CD8-positive, alpha-beta memory T cell (primary cell): ENCODE measurements around the gene PAK1IP1. TPM values are rescaled to one million over a fixed set of nuclear protein-coding genes. Genes with fewer than 3 reads are reported as not detected.

ENCODE experiments used
- CTCF ChIA-PET: fragments of 350-600 bp; sonication (Branson Sonifier 250); formaldehyde crosslinking; loops from one replicate; lab custom pipeline; 2021; ENCODE audit warnings: antibody characterized with exemption; lab: Charles Lee
- POLR2A ChIA-PET: fragments of 350-600 bp; sonication (Branson Sonifier 250); formaldehyde crosslinking; loops from one replicate; lab custom pipeline; 2021; ENCODE audit warnings: antibody characterized with exemption; lab: Charles Lee
- DNase-seq, 5 donors: peaks; one replicate each; pipeline versions ENCODE4 v3.0.0 to v3.0.0-alpha.2; 2020 to 2022; ENCODE audit warnings: mixed read lengths in 1 of 5
- H3K27ac ChIP-seq: one replicate; pipeline ENCODE4 v1.7.0; 2013; ENCODE audit warnings: low read depth, mild to moderate bottlenecking, low read length, moderate library complexity
- H3K27me3 ChIP-seq: 2 replicates; pipeline ENCODE4 v1.7.0; 2013; ENCODE audit warnings: low read length, mild to moderate bottlenecking; ENCODE audit not compliant: insufficient read depth, poor library complexity, severe bottlenecking
- H3K36me3 ChIP-seq: 2 replicates; pipeline ENCODE4 v1.7.0; 2013; ENCODE audit warnings: mild to moderate bottlenecking, low read length, moderate library complexity; ENCODE audit not compliant: insufficient read depth
- H3K4me1 ChIP-seq: 2 replicates; pipeline ENCODE4 v1.7.0; 2013; ENCODE audit warnings: mild to moderate bottlenecking, low read length, moderate library complexity; ENCODE audit not compliant: insufficient read depth
- H3K4me3 ChIP-seq: 2 replicates; pipeline ENCODE4 v1.7.0; 2013; ENCODE audit warnings: mild to moderate bottlenecking, low read length
- H3K9me3 ChIP-seq: 2 replicates; pipeline ENCODE4 v1.7.0; 2013; ENCODE audit warnings: mild to moderate bottlenecking, low read length
- H3K27ac Mint-ChIP-seq, 8 donors: one replicate each; pipeline ENCODE4 v1.8.0; 2020 to 2021; ENCODE audit warnings: mixed read lengths in 8 of 8, mild to moderate bottlenecking in 6 of 8, inconsistent platforms in 3 of 8, moderate library complexity in 3 of 8
- H3K27me3 Mint-ChIP-seq, 2 donors: one replicate each; pipeline ENCODE4 v1.8.0; 2020 to 2021; ENCODE audit warnings: mixed read lengths in 2 of 2, mild to moderate bottlenecking in 1 of 2, moderate library complexity in 1 of 2
- H3K36me3 Mint-ChIP-seq, 3 donors: one replicate each; pipeline ENCODE4 v1.8.0; 2020 to 2021; ENCODE audit warnings: mixed read lengths in 3 of 3, inconsistent platforms in 1 of 3, mild to moderate bottlenecking in 1 of 3
- H3K4me1 Mint-ChIP-seq, 3 donors: one replicate each; pipeline ENCODE4 v1.8.0; 2020 to 2021; ENCODE audit warnings: mixed read lengths in 3 of 3, inconsistent platforms in 1 of 3, mild to moderate bottlenecking in 1 of 3
- H3K4me3 Mint-ChIP-seq, 7 donors: one replicate each; pipeline ENCODE4 v1.8.0; 2020 to 2021; ENCODE audit warnings: mixed read lengths in 7 of 7, mild to moderate bottlenecking in 6 of 7, moderate library complexity in 4 of 7, inconsistent platforms in 2 of 7
- H3K9me3 Mint-ChIP-seq, 5 donors: one replicate each; pipeline ENCODE4 v1.8.0; 2020 to 2022; ENCODE audit warnings: mixed read lengths in 5 of 5, mild to moderate bottlenecking in 3 of 5, moderate library complexity in 2 of 5, inconsistent platforms in 1 of 5
- polyA plus RNA-seq: library from polyadenylated mRNA; unstranded; fragments of 300-500 nt; fragmentation: Illumina TruSeq; gene quantifications from one replicate; pipeline ENCODE4 v1.2.3, GENCODE V29; 2021
- total RNA-seq, 2 experiments: library from RNA; stranded (reverse); gene quantifications; one replicate each; pipeline ENCODE4 v1.2.3, GENCODE V29; 2021

PAK1IP1 gene
- total and polyA plus RNA-seq, 3 experiments from 2014 or later = 18.8 to 58.0 (median 57.1) TPM

DNA sequence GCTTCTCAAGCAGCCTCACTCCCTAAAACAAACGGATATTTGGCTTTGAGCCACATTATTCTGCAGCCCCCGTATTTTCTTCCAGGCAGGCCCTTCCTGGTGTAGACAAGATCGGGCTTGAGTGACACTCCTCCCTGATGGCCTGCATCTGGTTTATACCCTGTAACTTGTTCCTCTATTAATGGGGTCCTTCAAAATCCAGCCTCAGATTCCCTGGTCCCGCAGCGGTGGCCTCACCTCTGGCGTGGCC lies 27.7 kb downstream of the PAK1IP1 start:
- H3K36me3 ChIP-seq = no peaks in the 10 kb centered on the region
- peak in 1 of 5 donors; percentile 19 for DNase-seq
- H3K27me3 ChIP-seq = no peaks in the 10 kb centered on the region
- Mint-ChIP-seq H3K4me1 (peaks cover 55 to 82% (median 77%) of the 10 kb centered on the region in 3 donors), H3K27me3 (no peaks in the 10 kb centered on the region), H3K27ac (peak overlapping the region; percentile 81 to 98 (median 92)), H3K36me3 (peaks cover 0 to 19% (median 3%) of the 10 kb centered on the region in 3 donors), H3K9me3 (peaks cover 0 to 3% (median 0%) of the 10 kb centered on the region in 5 donors), H3K4me3 (peak overlapping the region; percentile 85 to 97 (median 94))
- H3K27ac ChIP-seq = peak overlapping the region; percentile 84
- ChIA-PET POLR2A (interaction anchor here (1.0 kb wide), 1 partner anchor 28 kb away, joined by 5 read pairs; the partner anchor contains the start of genes C6orf52 and PAK1IP1), CTCF (interaction anchor here (1.3 to 3.1 kb wide), 2 partner anchors 20 to 28 kb away, joined by 3 to 11 read pairs; partner anchors contain the start of genes C6orf52 and PAK1IP1)
- no peaks in the 10 kb centered on the region for H3K9me3 ChIP-seq
- H3K4me3 ChIP-seq = peak overlapping the region; percentile 83
- H3K4me1 ChIP-seq = peaks cover 35% of the 10 kb centered on the region

DNA sequence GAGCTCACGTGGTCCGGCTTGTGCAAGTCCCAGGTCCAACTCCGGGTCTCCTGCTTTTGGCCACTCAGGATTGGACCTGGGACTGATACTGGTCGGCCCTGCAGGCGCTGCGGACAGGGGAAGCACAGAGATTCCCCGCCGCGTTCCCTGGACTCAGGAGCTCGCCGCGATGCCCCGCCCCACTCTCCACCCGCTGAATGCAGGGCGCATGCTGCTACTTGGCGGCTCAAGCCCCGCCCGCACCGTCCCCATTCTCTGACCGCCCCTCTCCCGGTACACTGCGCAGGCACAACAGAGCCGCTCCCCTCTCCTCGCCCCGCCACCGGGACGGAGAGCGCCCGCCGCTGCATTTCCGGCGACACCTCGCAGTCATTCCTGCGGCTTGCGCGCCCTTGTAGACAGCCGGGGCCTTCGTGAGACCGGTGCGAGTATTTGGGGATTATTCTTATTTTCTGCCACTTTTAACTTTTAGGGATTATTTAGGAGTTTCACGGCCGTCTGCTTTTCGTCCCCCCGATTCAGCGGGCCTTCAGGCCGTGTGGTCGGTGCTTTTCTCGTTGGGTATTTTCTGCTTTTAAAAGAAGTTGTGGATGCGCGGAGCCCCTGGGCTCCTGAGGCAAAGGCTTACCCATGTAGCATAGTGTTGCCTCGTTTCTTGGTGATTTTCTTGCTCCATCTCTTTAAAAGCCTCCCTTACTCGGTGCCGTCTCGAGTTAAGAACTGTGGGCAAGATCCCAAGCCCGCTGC lies 28.2 kb downstream of the PAK1IP1 start, which contains the start of gene TMEM14C:
Gene TMEM14C, plus strand, starts transcription at position 251 of the 747 bp plus-strand sequence. CDS start 1,544 bp downstream, outside the sequence.
- Mint-ChIP-seq H3K27me3 (no peaks in the 10 kb centered on the region), H3K4me3 (peak within 1 kb of the TSS; percentile 85 to 97 (median 94)), H3K4me1 (peaks cover 58 to 86% (median 80%) of the 10 kb centered on the region in 3 donors), H3K27ac (peak within 1 kb of the TSS; percentile 81 to 98 (median 95)), H3K36me3 (peaks cover 0 to 22% (median 3%) of the 10 kb centered on the region in 3 donors), H3K9me3 (peaks cover 0 to 3% (median 0%) of the 10 kb centered on the region in 5 donors)
- CTCF ChIA-PET = interaction anchor here (1.3 to 3.1 kb wide), 2 partner anchors 20 to 28 kb away, joined by 3 to 11 read pairs; partner anchors contain the start of genes C6orf52 and PAK1IP1
- no peaks in the 10 kb centered on the region for H3K27me3 ChIP-seq
- no peaks in the 10 kb centered on the region for H3K36me3 ChIP-seq
- DNase-seq = peak; percentile 63 to 81 (median 72)
- H3K4me1 ChIP-seq = peaks cover 35% of the 10 kb centered on the region
- no peaks in the 10 kb centered on the region for H3K9me3 ChIP-seq
- H3K4me3 ChIP-seq = peak within 1 kb of the TSS; percentile 83
- POLR2A ChIA-PET = interaction anchor here (1.0 kb wide), 1 partner anchor 28 kb away, joined by 5 read pairs; the partner anchor contains the start of genes C6orf52 and PAK1IP1
- H3K27ac ChIP-seq = peak within 1 kb of the TSS; percentile 84

DNA sequence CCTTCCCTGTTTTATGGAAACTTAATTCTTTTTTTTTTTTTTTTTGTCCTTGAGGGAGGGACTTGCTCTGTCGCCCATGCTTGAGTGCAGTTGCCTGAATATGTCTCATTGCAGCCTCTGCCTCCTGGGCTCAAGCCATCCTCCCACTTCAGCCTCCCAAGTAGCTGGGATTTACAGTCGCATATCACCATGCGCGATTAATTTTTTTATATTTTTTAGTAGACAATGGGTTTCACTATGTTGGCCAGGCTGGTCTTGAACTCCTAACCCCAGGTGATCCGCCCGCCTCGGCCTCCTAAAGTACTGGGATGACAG lies 28.8 kb downstream of the PAK1IP1 start:
- no peaks in the 10 kb centered on the region for H3K27me3 ChIP-seq
- H3K9me3 ChIP-seq = no peaks in the 10 kb centered on the region
- no peaks in the 10 kb centered on the region for H3K36me3 ChIP-seq
- H3K27me3 Mint-ChIP-seq = no peaks in the 10 kb centered on the region
- H3K36me3 Mint-ChIP-seq = peaks cover 0 to 26% (median 3%) of the 10 kb centered on the region in 3 donors
- CTCF ChIA-PET = interaction anchor here (3.1 kb wide), 1 partner anchor 29 kb away, joined by 11 read pairs; the partner anchor contains the start of genes C6orf52 and PAK1IP1
- peaks cover 35% of the 10 kb centered on the region for H3K4me1 ChIP-seq
- no peak for DNase-seq
- peak overlapping the region; percentile 83 for H3K4me3 ChIP-seq
- POLR2A ChIA-PET = no interaction called here
- peaks cover 60 to 88% (median 80%) of the 10 kb centered on the region in 3 donors for H3K4me1 Mint-ChIP-seq
- peak overlapping the region; percentile 81 to 98 (median 95) for H3K27ac Mint-ChIP-seq
- peak overlapping the region; percentile 85 to 97 (median 94) for H3K4me3 Mint-ChIP-seq
- H3K9me3 Mint-ChIP-seq = peaks cover 0 to 3% (median 0%) of the 10 kb centered on the region in 5 donors
- peak overlapping the region; percentile 84 for H3K27ac ChIP-seq

- Mint-ChIP-seq H3K27ac (peak overlapping the region in 5 of 8 donors; percentile 33 to 87 (median 40)), H3K4me1 (peaks cover 54 to 75% (median 67%) of the 10 kb centered on the region in 3 donors), H3K4me3 (peak overlapping the region in 3 of 7 donors; percentile 33 to 85 (median 53)), H3K27me3 (no peaks in the 10 kb centered on the region), H3K36me3 (peaks cover 0 to 33% (median under 1%) of the 10 kb centered on the region in 3 donors), H3K9me3 (no peaks in the 10 kb centered on the region)
- Histone ChIP-seq H3K36me3 (no peaks in the 10 kb centered on the region), H3K4me3 (no peak overlapping the region), H3K27ac (no peak overlapping the region), H3K4me1 (peaks cover 35% of the 10 kb centered on the region), H3K9me3 (no peaks in the 10 kb centered on the region), H3K27me3 (no peaks in the 10 kb centered on the region)
- POLR2A ChIA-PET = no interaction called here
- DNase-seq = no peak
- CTCF ChIA-PET = no interaction called here
Observed at GRCh38 chr6:10725044-10725443, 30.3 kb downstream of the PAK1IP1 start.

DNA sequence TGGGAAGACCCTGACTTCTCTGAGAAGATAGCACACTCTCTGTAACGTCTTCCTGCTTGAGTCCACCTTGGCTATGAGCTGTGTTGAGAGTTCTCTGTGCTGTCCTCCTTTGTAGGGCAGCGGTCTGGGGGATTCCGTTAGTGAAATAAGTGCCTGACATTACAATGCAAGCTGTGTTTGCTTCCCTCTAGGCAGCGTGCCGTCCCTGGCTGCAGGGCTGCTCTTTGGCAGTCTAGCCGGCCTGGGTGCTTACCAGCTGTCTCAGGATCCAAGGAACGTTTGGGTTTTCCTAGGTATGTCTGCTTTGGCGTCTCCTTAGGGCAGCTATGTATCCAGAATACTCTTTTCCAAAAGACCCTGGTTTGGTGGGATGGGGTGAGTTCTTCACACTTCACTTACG lies 30.9 kb downstream of the PAK1IP1 start:
- Mint-ChIP-seq H3K9me3 (no peaks in the 10 kb centered on the region), H3K4me3 (peak overlapping the region in 2 of 7 donors; percentile 10 to 23), H3K36me3 (peaks cover 0 to 40% (median 6%) of the 10 kb centered on the region in 3 donors), H3K27ac (peak overlapping the region in 6 of 8 donors; percentile 30 to 87 (median 68)), H3K4me1 (peaks cover 54 to 79% (median 67%) of the 10 kb centered on the region in 3 donors), H3K27me3 (no peaks in the 10 kb centered on the region)
- no peak for DNase-seq
- ChIA-PET POLR2A (no interaction called here), CTCF (no interaction called here)
- Histone ChIP-seq H3K27ac (no peak overlapping the region), H3K36me3 (no peaks in the 10 kb centered on the region), H3K4me3 (no peak overlapping the region), H3K9me3 (no peaks in the 10 kb centered on the region), H3K4me1 (peaks cover 35% of the 10 kb centered on the region), H3K27me3 (no peaks in the 10 kb centered on the region)

GRCh38 chr6:10730254-10730653 lies 35.5 kb downstream of the PAK1IP1 start:
- H3K9me3 ChIP-seq = no peaks in the 10 kb centered on the region
- no peaks in the 10 kb centered on the region for H3K27me3 Mint-ChIP-seq
- H3K27ac ChIP-seq = no peak overlapping the region
- peaks cover 0 to 53% (median 6%) of the 10 kb centered on the region in 3 donors for H3K36me3 Mint-ChIP-seq
- no peak for DNase-seq
- ChIA-PET CTCF (no interaction called here), POLR2A (no interaction called here)
- H3K4me3 Mint-ChIP-seq = peak overlapping the region in 1 of 7 donors; percentile 61
- H3K4me3 ChIP-seq = no peak overlapping the region
- H3K36me3 ChIP-seq = no peaks in the 10 kb centered on the region
- H3K4me1 Mint-ChIP-seq = peaks cover 27 to 49% (median 40%) of the 10 kb centered on the region in 3 donors
- H3K27ac Mint-ChIP-seq = peak overlapping the region in 3 of 8 donors; percentile 23 to 78 (median 71)
- H3K27me3 ChIP-seq = no peaks in the 10 kb centered on the region
- H3K9me3 Mint-ChIP-seq = no peaks in the 10 kb centered on the region
- H3K4me1 ChIP-seq = peaks cover 4% of the 10 kb centered on the region

- no peaks in the 10 kb centered on the region for H3K9me3 Mint-ChIP-seq
- no peak overlapping the region for H3K27ac ChIP-seq
- peaks cover 4% of the 10 kb centered on the region for H3K4me1 ChIP-seq
- no peaks in the 10 kb centered on the region for H3K36me3 ChIP-seq
- H3K27me3 Mint-ChIP-seq = no peaks in the 10 kb centered on the region
- ChIA-PET CTCF (interaction anchor here (0.9 kb wide), 1 partner anchor 12 kb away, joined by 3 read pairs; no protein-coding TSS in a partner anchor), POLR2A (no interaction called here)
- H3K27ac Mint-ChIP-seq = peak overlapping the region in 7 of 8 donors; percentile 25 to 91 (median 65)
- peak overlapping the region in 6 of 7 donors; percentile 48 to 79 (median 59) for H3K4me3 Mint-ChIP-seq
- H3K4me1 Mint-ChIP-seq = peaks cover 8 to 23% (median 15%) of the 10 kb centered on the region in 3 donors
- DNase-seq = peak in 4 of 5 donors; percentile 22 to 73 (median 45)
- no peak overlapping the region for H3K4me3 ChIP-seq
- H3K27me3 ChIP-seq = no peaks in the 10 kb centered on the region
- H3K9me3 ChIP-seq = no peaks in the 10 kb centered on the region
- H3K36me3 Mint-ChIP-seq = peaks cover 0 to 34% (median 6%) of the 10 kb centered on the region in 3 donors
Observed at GRCh38 chr6:10733151-10733715, 38.5 kb downstream of the PAK1IP1 start.
